ENCODE results near the gene KLHL28.

GRCh38 chr14:44901696-44902095 lies 60.1 kb downstream of the KLHL28 start:
- TF ChIP-seq CSDC2 (CRISPR knock-in tag; IDR thresholded peaks at IDR 0.05), result no peak
- no peak for TF ChIP-seq ZNF70 (CRISPR knock-in tag; IDR thresholded peaks at IDR 0.05)
- TF ChIP-seq CSRNP3 (CRISPR knock-in tag; IDR thresholded peaks at IDR 0.05), result no peak
- no peak for TF ChIP-seq ZC3H10 (CRISPR knock-in tag; IDR thresholded peaks at IDR 0.05)
- no peak for TF ChIP-seq PATZ1 (CRISPR knock-in tag; IDR thresholded peaks at IDR 0.05; ENCODE audit: borderline replicate concordance)
- no peak for TF ChIP-seq ARNTL (CRISPR knock-in tag; IDR thresholded peaks at IDR 0.05; ENCODE audit: borderline replicate concordance, low read depth)
- no peak for TF ChIP-seq TSHZ2 (CRISPR knock-in tag; IDR thresholded peaks at IDR 0.05)
- no peak for TF ChIP-seq TOX (CRISPR knock-in tag; IDR thresholded peaks at IDR 0.05; ENCODE audit: borderline replicate concordance)
- no peak for TF ChIP-seq CREB5 (CRISPR knock-in tag; IDR thresholded peaks at IDR 0.05; ENCODE audit: low read depth)
- TF ChIP-seq OSR1 (CRISPR knock-in tag; IDR thresholded peaks at IDR 0.05), result no peak
- no peak for TF ChIP-seq GLIS3 (CRISPR knock-in tag; IDR thresholded peaks at IDR 0.05)
- no peak for TF ChIP-seq RARB (CRISPR knock-in tag; IDR thresholded peaks at IDR 0.05)
- no peak for TF ChIP-seq ISL1 (CRISPR knock-in tag; IDR thresholded peaks at IDR 0.05)

Data from SK-N-SH treated with all-trans-retinoic acid at 6 μM for 48 hours (cell line).